HUES64 (cell line): ENCODE results near the gene PCDHB13.
"Not testable (repeated sequence)": the region's sequence is repeated elsewhere in the genome, so short reads cannot be mapped to it uniquely, and the experiment has no call there.

Experiments used
- H3K27ac ChIP-seq: 2 replicates; pipeline ENCODE4 v1.7.0; 2013; ENCODE audit warnings: low read depth, low read length, inconsistent platforms
- H3K27me3 ChIP-seq: 2 replicates; pipeline ENCODE4 v1.6.1; 2013; ENCODE audit warnings: mild to moderate bottlenecking, low read length; ENCODE audit not compliant: insufficient read depth
- H3K36me3 ChIP-seq: 2 replicates; pipeline ENCODE4 v1.6.1; 2013; ENCODE audit warnings: mild to moderate bottlenecking, low read length; ENCODE audit not compliant: insufficient read depth
- H3K4me1 ChIP-seq: 2 replicates; pipeline ENCODE4 v1.6.1; 2013; ENCODE audit warnings: mild to moderate bottlenecking, low read length, moderate library complexity; ENCODE audit not compliant: insufficient read depth
- H3K4me3 ChIP-seq: 2 replicates; pipeline ENCODE4 v1.5.1; 2013; ENCODE audit warnings: mild to moderate bottlenecking, low read length, moderate library complexity
- H3K9ac ChIP-seq: 2 replicates; pipeline ENCODE4 v1.6.1; 2013; ENCODE audit warnings: mild to moderate bottlenecking, low read depth, low read length
- H3K9me3 ChIP-seq: 2 replicates; pipeline ENCODE4 v1.6.1; 2013; ENCODE audit warnings: low read depth, low read length; ENCODE audit not compliant: insufficient read depth
- WGBS: fragments of 150-250, 120-280 bp; methylation state at CpG from one replicate; pipeline ENCODE4 v1.1.7; 2013; ENCODE audit warnings: missing lambda C conversion rate; 5-methylcytosine and 5-hydroxymethylcytosine counted together

The PCDHB13 gene

DNA sequence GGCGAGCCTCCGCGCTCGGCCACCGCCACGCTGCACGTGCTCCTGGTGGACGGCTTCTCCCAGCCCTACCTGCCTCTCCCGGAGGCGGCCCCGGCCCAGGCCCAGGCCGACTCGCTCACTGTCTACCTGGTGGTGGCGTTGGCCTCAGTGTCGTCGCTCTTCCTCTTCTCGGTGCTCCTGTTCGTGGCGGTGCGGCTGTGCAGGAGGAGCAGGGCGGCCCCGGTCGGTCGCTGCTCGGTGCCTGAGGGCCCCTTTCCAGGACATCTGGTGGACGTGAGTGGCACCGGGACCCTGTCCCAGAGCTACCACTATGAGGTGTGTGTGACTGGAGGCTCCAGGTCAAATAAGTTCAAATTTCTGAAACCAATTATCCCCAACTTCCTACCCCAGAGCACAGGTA lies 2.9 kb upstream of the PCDHB13 start:
- not testable (repeated sequence) for H3K27ac ChIP-seq, H3K9me3 ChIP-seq, H3K4me3 ChIP-seq, H3K36me3 ChIP-seq, H3K27me3 ChIP-seq, H3K9ac ChIP-seq, H3K4me1 ChIP-seq
- 94% methylated on average over 22 of the region's 27 CpGs for WGBS

GRCh38 chr5:141214583-141214982 lies 864 bp downstream of the PCDHB13 start:
- H3K4me3 ChIP-seq, H3K27ac ChIP-seq, H3K4me1 ChIP-seq, H3K36me3 ChIP-seq, H3K9ac ChIP-seq, H3K9me3 ChIP-seq, H3K27me3 ChIP-seq: not testable (repeated sequence)
- 93% methylated on average over 8 of the region's 12 CpGs for WGBS

DNA sequence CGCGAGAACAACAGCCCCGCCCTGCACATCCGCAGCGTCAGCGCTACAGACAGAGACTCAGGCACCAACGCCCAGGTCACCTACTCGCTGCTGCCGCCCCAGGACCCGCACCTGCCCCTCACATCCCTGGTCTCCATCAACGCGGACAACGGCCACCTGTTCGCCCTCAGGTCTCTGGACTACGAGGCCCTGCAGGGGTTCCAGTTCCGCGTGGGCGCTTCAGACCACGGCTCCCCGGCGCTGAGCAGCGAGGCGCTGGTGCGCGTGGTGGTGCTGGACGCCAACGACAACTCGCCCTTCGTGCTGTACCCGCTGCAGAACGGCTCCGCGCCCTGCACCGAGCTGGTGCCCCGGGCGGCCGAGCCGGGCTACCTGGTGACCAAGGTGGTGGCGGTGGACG lies 1.8 kb downstream of the PCDHB13 start:
- not testable (repeated sequence) for H3K9me3 ChIP-seq, H3K9ac ChIP-seq, H3K27ac ChIP-seq, H3K4me1 ChIP-seq, H3K27me3 ChIP-seq, H3K36me3 ChIP-seq, H3K4me3 ChIP-seq
- 96% methylated on average over 27 of the region's 40 CpGs for WGBS

DNA sequence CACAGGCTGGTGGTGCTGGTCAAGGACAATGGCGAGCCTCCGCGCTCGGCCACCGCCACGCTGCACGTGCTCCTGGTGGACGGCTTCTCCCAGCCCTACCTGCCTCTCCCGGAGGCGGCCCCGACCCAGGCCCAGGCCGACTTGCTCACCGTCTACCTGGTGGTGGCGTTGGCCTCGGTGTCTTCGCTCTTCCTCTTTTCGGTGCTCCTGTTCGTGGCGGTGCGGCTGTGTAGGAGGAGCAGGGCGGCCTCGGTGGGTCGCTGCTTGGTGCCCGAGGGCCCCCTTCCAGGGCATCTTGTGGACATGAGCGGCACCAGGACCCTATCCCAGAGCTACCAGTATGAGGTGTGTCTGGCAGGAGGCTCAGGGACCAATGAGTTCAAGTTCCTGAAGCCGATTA lies 2.3 kb downstream of the PCDHB13 start:
- not testable (repeated sequence) for H3K4me1 ChIP-seq, H3K27me3 ChIP-seq, H3K4me3 ChIP-seq, H3K9ac ChIP-seq, H3K36me3 ChIP-seq, H3K27ac ChIP-seq, H3K9me3 ChIP-seq
- WGBS, result 96% methylated on average over 22 of the region's 26 CpGs

DNA sequence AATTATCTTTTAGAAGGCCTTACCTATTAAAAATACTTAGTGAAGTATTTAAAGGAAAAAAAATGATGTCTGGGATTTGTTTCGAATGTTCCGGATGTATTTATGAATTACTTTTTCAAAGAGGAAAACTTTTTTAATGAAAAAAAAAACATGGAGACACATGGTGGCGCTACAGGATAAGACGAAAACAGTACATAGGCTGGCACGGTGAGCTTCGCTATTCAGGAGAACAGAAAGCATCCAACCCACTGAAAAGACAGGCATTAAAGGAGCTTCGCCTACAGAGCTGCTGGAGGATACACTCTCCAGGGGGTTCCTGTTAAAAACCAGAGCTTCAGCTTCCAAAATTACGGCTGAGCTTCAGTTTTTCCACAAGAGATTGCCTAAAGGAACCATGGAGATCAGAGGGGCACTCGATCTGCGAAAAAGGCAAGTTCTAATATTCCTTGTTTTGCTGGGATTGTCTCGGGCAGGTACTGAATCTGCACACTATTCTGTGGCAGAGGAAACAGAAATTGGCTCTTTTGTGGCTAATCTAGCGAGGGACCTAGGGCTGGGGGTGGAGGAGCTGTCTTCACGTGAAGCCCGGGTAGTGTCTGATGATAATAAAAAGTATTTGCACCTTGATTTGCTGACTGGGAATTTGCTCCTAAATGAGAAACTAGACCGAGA lies 9.5 kb downstream of the PCDHB13 start, which contains the start of gene PCDHB14:
Gene PCDHB14 (plus strand): TSS at position 232 of the 672 bp plus-strand sequence. CDS start 163 bp downstream, at position 395.
- Histone ChIP-seq H3K9ac (peak within 1 kb of the TSS; percentile 59; the same call in 1 of the 2 replicates), H3K9me3 (peaks cover 6% of the 10 kb centered on the region; the same call in 1 of the 2 replicates), H3K27ac (no peak within 1 kb of the TSS), H3K27me3 (no peaks in the 10 kb centered on the region), H3K4me1 (no peaks in the 10 kb centered on the region), H3K4me3 (peak within 1 kb of the TSS; percentile 45), H3K36me3 (no peaks in the 10 kb centered on the region)
- 48% methylated on average over 15 of the region's 15 CpGs for WGBS

- H3K9me3 ChIP-seq, H3K9ac ChIP-seq, H3K4me1 ChIP-seq, H3K4me3 ChIP-seq, H3K27me3 ChIP-seq, H3K27ac ChIP-seq, H3K36me3 ChIP-seq: not testable (repeated sequence)
- WGBS, result 95% methylated on average over 29 of the region's 40 CpGs
Measured at GRCh38 chr5:141224844-141225243, 11.1 kb downstream of the PCDHB13 start.

DNA sequence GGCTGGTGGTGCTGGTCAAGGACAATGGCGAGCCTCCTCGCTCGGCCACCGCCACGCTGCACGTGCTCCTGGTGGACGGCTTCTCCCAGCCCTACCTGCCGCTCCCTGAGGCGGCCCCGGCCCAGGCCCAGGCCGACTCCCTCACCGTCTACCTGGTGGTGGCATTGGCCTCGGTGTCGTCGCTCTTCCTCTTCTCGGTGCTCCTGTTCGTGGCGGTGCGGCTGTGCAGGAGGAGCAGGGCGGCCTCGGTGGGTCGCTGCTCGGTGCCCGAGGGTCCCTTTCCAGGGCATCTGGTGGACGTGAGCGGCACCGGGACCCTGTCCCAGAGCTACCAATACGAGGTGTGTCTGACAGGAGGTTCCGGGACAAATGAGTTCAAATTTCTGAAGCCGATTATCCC lies 11.7 kb downstream of the PCDHB13 start:
- H3K36me3 ChIP-seq, H3K9ac ChIP-seq, H3K4me3 ChIP-seq, H3K9me3 ChIP-seq, H3K27me3 ChIP-seq, H3K4me1 ChIP-seq, H3K27ac ChIP-seq: not testable (repeated sequence)
- WGBS, result 97% methylated on average over 26 of the region's 30 CpGs

GRCh38 chr5:141234109-141234667 lies 20.5 kb downstream of the PCDHB13 start:
- H3K27ac ChIP-seq, result no peak overlapping the region
- H3K4me1 ChIP-seq, result no peaks in the 10 kb centered on the region
- H3K9me3 ChIP-seq, result peaks cover 53% of the 10 kb centered on the region
- H3K4me3 ChIP-seq, result peak overlapping the region; percentile 45; the same call in 1 of the 2 replicates
- H3K27me3 ChIP-seq, result no peaks in the 10 kb centered on the region
- H3K36me3 ChIP-seq, result no peaks in the 10 kb centered on the region
- 88% methylated on average over 14 of the region's 15 CpGs for WGBS
- H3K9ac ChIP-seq, result peak overlapping the region; percentile 47; the same call in 1 of the 2 replicates

DNA sequence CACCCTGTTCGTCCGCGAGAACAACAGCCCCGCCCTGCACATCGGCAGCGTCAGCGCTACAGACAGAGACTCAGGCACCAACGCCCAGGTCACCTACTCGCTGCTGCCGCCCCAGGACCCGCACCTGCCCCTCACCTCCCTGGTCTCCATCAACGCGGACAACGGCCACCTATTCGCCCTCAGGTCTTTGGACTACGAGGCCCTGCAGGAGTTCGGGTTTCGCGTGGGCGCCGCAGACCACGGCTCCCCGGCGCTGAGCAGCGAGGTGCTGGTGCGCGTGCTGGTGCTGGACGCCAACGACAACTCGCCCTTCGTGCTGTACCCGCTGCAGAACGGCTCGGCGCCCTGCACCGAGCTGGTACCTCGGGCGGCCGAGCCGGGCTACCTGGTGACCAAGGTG lies 22.2 kb downstream of the PCDHB13 start:
- WGBS, result 96% methylated on average over 40 of the region's 40 CpGs
- H3K27ac ChIP-seq, H3K9ac ChIP-seq, H3K36me3 ChIP-seq, H3K4me3 ChIP-seq, H3K4me1 ChIP-seq, H3K27me3 ChIP-seq: not testable (repeated sequence)
- peaks cover 54% of the 10 kb centered on the region for H3K9me3 ChIP-seq

GRCh38 chr5:141236516-141237313 lies 23.0 kb downstream of the PCDHB13 start:
- peaks cover 49% of the 10 kb centered on the region for H3K9me3 ChIP-seq
- 96% methylated on average over 32 of the region's 32 CpGs for WGBS

GRCh38 chr5:141241496-141241895 lies 27.8 kb downstream of the PCDHB13 start:
- H3K4me1 ChIP-seq, result no peaks in the 10 kb centered on the region
- H3K4me3 ChIP-seq, result no peak overlapping the region
- H3K36me3 ChIP-seq, result no peaks in the 10 kb centered on the region; the same call in 1 of the 2 replicates
- peaks cover 30% of the 10 kb centered on the region; the same call in 1 of the 2 replicates for H3K9me3 ChIP-seq
- H3K27ac ChIP-seq, result no peak overlapping the region
- no peaks in the 10 kb centered on the region for H3K27me3 ChIP-seq
- no peak overlapping the region for H3K9ac ChIP-seq
- 97% methylated on average over 43 of the region's 43 CpGs for WGBS

More at GRCh38 chr5:141236516-141237313, 23.0 kb downstream of the PCDHB13 start:
- Histone ChIP-seq H3K27me3 (no peaks in the 10 kb centered on the region), H3K4me1 (no peaks in the 10 kb centered on the region), H3K9ac (no peak overlapping the region), H3K4me3 (no peak overlapping the region), H3K27ac (no peak overlapping the region), H3K36me3 (no peaks in the 10 kb centered on the region)
